PC-9 (cell line): Measurements from ENCODE around the gene HSF4. TPM values are rescaled to one million over a fixed set of nuclear protein-coding genes. Genes with fewer than 3 reads are reported as not detected.

Source experiments
- BruUV-seq: library from RNA; stranded (reverse); fragments of 400-500 nt; replicated peaks from 2 replicates; lab custom pipeline; 2021; lab: Mats Ljungman, UMichigan
- CTCF ChIA-PET: fragments of 300-600 bp; sonication (Branson Sonifier 250); formaldehyde crosslinking; loops from one replicate; lab custom pipeline; 2022; ENCODE audit warnings: antibody characterized with exemption; lab: Charles Lee
- POLR2A ChIA-PET: fragments of 300-600 bp; sonication (Branson Sonifier 250); formaldehyde crosslinking; loops from one replicate; lab custom pipeline; 2022; ENCODE audit warnings: antibody characterized with exemption; ENCODE audit not compliant: unreplicated experiment; lab: Charles Lee
- DNase-seq, 2 experiments: peaks; one replicate each; pipeline versions ENCODE4 v3.0.0 to v3.0.0-alpha.2; 2015 to 2022; ENCODE audit warnings: mixed read lengths in 1 of 2
- H2AFZ ChIP-seq: fragments of 200-600 bp; sonication (generic); 2 replicates; pipeline ENCODE4 v1.8.1; 2017; ENCODE audit warnings: antibody characterized with exemption
- H3F3A ChIP-seq: fragments of 200-600 bp; sonication (generic); 2 replicates; pipeline ENCODE4 v1.8.1; 2017; ENCODE audit warnings: antibody characterized with exemption, mild to moderate bottlenecking, low read depth; ENCODE audit not compliant: insufficient read depth
- H3K27ac ChIP-seq: fragments of 200-600 bp; sonication (generic); 2 replicates; pipeline ENCODE4 v1.6.1; 2016; ENCODE audit warnings: mixed run types
- H3K27me3 ChIP-seq: fragments of 200-600 bp; sonication (generic); 2 replicates; pipeline ENCODE4 v1.6.1; 2016; ENCODE audit warnings: low read depth, mixed run types; ENCODE audit not compliant: insufficient read depth
- H3K36me3 ChIP-seq: fragments of 200-600 bp; sonication (generic); 2 replicates; pipeline ENCODE4 v1.6.1; 2016; ENCODE audit warnings: low read depth, mixed run types
- H3K4me1 ChIP-seq: fragments of 200-600 bp; sonication (generic); replicated peaks from 2 replicates; pipeline ENCODE4 v1.6.1; 2016; ENCODE audit warnings: mixed run types; ENCODE audit not compliant: insufficient read depth
- H3K4me2 ChIP-seq: fragments of 200-600 bp; sonication (generic); 2 replicates; pipeline ENCODE4 v1.6.1; 2017; ENCODE audit warnings: mixed run types
- H3K4me3 ChIP-seq: fragments of 200-600 bp; sonication (generic); 2 replicates; pipeline ENCODE4 v1.6.1; 2016; ENCODE audit warnings: mixed run types
- H3K79me2 ChIP-seq: fragments of 200-600 bp; sonication (generic); 2 replicates; pipeline ENCODE4 v1.6.1; 2017; ENCODE audit warnings: low read depth, mixed run types
- H3K9me2 ChIP-seq: fragments of 200-600 bp; sonication (generic); 2 replicates; pipeline ENCODE4 v1.8.1; 2017; ENCODE audit warnings: mild to moderate bottlenecking; ENCODE audit not compliant: insufficient read depth
- H3K9me3 ChIP-seq: fragments of 200-600 bp; sonication (generic); 2 replicates; pipeline ENCODE4 v1.8.1; 2016; ENCODE audit warnings: low read depth; ENCODE audit not compliant: insufficient read depth
- H4K20me1 ChIP-seq: fragments of 200-600 bp; sonication (generic); 2 replicates; pipeline ENCODE4 v1.8.1; 2017; ENCODE audit not compliant: insufficient read depth
- EZH2 ChIP-seq: fragments of 200-600 bp; sonication (generic); IDR thresholded peaks from 2 replicates; pipeline ENCODE4 v1.8.0; 2017; ENCODE audit warnings: antibody characterized with exemption, low read depth
- intact Hi-C: fragments of 100-400 bp; cut with micrococcal nuclease; formaldehyde crosslinking; loops from one replicate; pipeline ENCODE4 v1.10.0; 2022; ENCODE audit not compliant: unreplicated experiment
- total RNA-seq: library from RNA; stranded (reverse); gene quantifications from 2 replicates; pipeline ENCODE4 v1.2.3, GENCODE V29; 2021
- TF ChIP-seq, protein P1 (sequence below): fragments of 200-600 bp; sonication (generic); conservative IDR thresholded peaks from 2 replicates; pipeline ENCODE4 v1.6.1; 2017; ENCODE audit warnings: mixed run types, antibody characterized with exemption, mild to moderate bottlenecking, moderate library complexity

HSF4 gene
- total RNA-seq, 1 experiment from 2014 or later, result 100 TPM

DNA sequence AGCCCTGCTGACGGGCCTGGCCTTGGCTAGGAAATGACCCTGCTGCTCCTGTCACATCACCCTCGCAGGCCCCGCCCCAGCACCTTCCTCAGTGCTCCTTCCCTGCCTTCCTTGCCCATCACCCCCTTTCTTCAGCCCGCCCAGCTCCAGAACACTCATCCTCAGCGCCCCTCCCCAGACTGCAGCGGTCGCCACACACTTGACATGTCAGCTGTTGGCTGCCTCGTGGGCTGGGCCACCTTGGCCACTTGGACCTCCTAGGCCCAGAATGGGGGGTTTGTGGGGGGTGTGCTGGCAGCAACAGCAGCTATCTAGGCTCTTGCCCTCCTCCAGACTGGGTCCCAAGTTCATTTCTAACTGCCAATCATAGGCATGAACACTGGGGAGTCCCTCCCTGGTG lies 45.0 kb downstream of the HSF4 start:
- H3F3A ChIP-seq, result peaks cover 77% of the 10 kb centered on the region
- H4K20me1 ChIP-seq, result no peaks in the 10 kb centered on the region
- TF ChIP-seq EZH2, result no peak
- TF ChIP-seq, protein P1, sequence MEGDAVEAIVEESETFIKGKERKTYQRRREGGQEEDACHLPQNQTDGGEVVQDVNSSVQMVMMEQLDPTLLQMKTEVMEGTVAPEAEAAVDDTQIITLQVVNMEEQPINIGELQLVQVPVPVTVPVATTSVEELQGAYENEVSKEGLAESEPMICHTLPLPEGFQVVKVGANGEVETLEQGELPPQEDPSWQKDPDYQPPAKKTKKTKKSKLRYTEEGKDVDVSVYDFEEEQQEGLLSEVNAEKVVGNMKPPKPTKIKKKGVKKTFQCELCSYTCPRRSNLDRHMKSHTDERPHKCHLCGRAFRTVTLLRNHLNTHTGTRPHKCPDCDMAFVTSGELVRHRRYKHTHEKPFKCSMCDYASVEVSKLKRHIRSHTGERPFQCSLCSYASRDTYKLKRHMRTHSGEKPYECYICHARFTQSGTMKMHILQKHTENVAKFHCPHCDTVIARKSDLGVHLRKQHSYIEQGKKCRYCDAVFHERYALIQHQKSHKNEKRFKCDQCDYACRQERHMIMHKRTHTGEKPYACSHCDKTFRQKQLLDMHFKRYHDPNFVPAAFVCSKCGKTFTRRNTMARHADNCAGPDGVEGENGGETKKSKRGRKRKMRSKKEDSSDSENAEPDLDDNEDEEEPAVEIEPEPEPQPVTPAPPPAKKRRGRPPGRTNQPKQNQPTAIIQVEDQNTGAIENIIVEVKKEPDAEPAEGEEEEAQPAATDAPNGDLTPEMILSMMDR, result no peak
- H3K27ac ChIP-seq, result no peak overlapping the region
- H3K9me3 ChIP-seq, result no peaks in the 10 kb centered on the region
- peaks cover 66% of the 10 kb centered on the region for H3K4me1 ChIP-seq
- no peaks in the 10 kb centered on the region for H3K9me2 ChIP-seq
- no TSS peak for BruUV-seq
- H3K4me3 ChIP-seq, result no peak overlapping the region
- DNase-seq, result no peak
- no peak overlapping the region for H2AFZ ChIP-seq
- no peaks in the 10 kb centered on the region for H3K36me3 ChIP-seq
- POLR2A ChIA-PET, result no interaction called here
- no peaks in the 10 kb centered on the region for H3K79me2 ChIP-seq
- no peak overlapping the region for H3K4me2 ChIP-seq
- no peaks in the 10 kb centered on the region for H3K27me3 ChIP-seq
- intact Hi-C loops, result no loop called here
- CTCF ChIA-PET, result no interaction called here

DNA sequence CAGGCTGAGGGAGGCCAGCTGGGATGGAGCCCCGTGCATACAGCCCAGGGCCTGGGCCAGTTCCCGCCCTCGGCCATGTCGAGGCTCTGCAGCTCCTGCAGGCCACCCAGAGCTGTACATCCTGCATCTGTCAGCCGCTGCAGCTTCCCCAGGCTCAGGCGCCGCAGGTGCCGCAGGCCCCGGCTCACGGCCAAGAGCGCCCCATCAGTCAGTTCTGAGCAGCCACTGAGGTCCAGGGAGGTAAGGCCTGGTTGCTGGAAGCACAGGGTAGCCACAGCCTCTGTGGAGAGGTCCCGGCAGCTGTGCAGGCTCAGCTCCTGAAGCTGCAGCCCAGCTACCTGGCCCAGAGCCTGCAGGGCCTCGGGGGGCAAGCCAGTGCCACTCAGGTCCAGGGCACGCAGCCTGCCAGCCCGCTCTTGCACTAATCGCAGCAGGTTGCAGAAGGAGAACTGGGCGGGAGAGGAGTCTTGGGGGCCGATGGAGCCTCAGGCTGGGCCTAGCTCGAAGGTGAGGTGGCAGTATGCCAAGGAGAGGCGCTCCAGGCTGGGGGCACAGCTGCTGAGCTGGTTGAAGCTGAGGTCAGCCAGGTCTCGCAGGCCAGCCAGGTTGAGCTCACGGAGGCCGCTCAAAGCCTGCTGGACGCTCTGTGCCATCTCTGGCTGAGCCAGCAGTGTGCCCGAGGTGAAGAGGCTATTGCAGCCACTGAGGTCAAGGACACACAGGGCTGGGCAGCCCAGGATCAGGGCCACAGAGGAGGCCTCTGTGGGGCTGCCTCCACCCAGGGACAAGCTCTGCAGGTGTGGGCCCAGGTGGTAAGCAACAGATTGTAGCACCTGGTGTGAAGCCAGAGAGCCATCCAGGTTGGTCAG lies 45.8 kb downstream of the HSF4 start:
- H3K79me2 ChIP-seq, result no peaks in the 10 kb centered on the region
- H3K9me3 ChIP-seq, result no peaks in the 10 kb centered on the region
- no peaks in the 10 kb centered on the region for H3K36me3 ChIP-seq
- no peak for DNase-seq
- ChIA-PET POLR2A (interaction anchor here (0.6 kb wide), 1 partner anchor 16 kb away, joined by 3 read pairs; no protein-coding TSS in a partner anchor), CTCF (no interaction called here)
- no peak overlapping the region for H3K27ac ChIP-seq
- H3F3A ChIP-seq, result peaks cover 72% of the 10 kb centered on the region
- intact Hi-C loops, result no loop called here
- H3K27me3 ChIP-seq, result no peaks in the 10 kb centered on the region
- H4K20me1 ChIP-seq, result no peaks in the 10 kb centered on the region
- TF ChIP-seq, protein P1, result no peak
- TF ChIP-seq EZH2, result no peak
- H3K9me2 ChIP-seq, result no peaks in the 10 kb centered on the region
- H3K4me2 ChIP-seq, result no peak overlapping the region
- no peak overlapping the region for H3K4me3 ChIP-seq
- BruUV-seq, result no TSS peak
- H2AFZ ChIP-seq, result no peak overlapping the region
- H3K4me1 ChIP-seq, result peaks cover 73% of the 10 kb centered on the region

DNA sequence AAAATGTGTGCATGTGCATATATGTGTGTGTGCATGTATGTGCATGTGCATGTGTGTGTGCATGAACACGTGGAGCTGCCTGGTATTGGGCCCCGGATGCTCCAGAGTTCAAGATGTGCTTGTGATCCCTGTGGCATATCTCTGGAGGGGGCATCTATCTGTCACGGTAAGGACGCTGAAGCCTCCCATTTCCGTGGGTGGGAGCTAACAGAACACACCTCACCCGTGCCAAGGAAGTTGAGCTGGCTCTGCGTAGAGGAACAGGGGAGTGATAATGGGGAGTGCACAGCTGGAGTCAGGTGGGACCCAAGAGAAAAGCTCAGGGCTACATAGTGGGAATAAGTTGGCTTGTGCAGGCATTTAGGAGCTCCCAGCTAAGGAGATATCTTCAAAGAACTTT lies 47.1 kb downstream of the HSF4 start:
- CTCF ChIA-PET, result no interaction called here
- no peak overlapping the region for H3K4me2 ChIP-seq
- intact Hi-C loops, result no loop called here
- no peak for DNase-seq
- no peak overlapping the region for H2AFZ ChIP-seq
- no peak overlapping the region for H3K4me3 ChIP-seq
- POLR2A ChIA-PET, result no interaction called here
- peaks cover 58% of the 10 kb centered on the region for H3F3A ChIP-seq
- H3K9me2 ChIP-seq, result no peaks in the 10 kb centered on the region
- no TSS peak for BruUV-seq
- no peaks in the 10 kb centered on the region for H3K79me2 ChIP-seq
- H3K36me3 ChIP-seq, result no peaks in the 10 kb centered on the region
- no peaks in the 10 kb centered on the region for H4K20me1 ChIP-seq
- TF ChIP-seq, protein P1, result no peak
- no peak for TF ChIP-seq EZH2
- no peaks in the 10 kb centered on the region for H3K27me3 ChIP-seq
- H3K4me1 ChIP-seq, result peaks cover 63% of the 10 kb centered on the region
- peak overlapping the region; percentile 55; the same call in 1 of the 2 replicates for H3K27ac ChIP-seq
- no peaks in the 10 kb centered on the region for H3K9me3 ChIP-seq
